HUDEP-2 (cell line): ENCODE data around the gene GRIN2C.
"Not testable (repeated sequence)": the region's sequence is repeated elsewhere in the genome, so short reads cannot be mapped to it uniquely, and the experiment has no call there.

Experiments used
- DNase-seq, 76 experiments: peaks; one replicate each; lab custom pipeline; 2025; ENCODE audit not compliant: unreplicated experiment in 76 of 76; lab: John Stamatoyannopoulos, UW

The GRIN2C gene

GRCh38 chr17:74859459-74860228, at the start of gene GRIN2C:
Gene GRIN2C, minus strand, starts transcription at chr17:74859885. Its CDS starts 4,793 bp downstream, at chr17:74855092.
- DNase-seq: no peak

DNA sequence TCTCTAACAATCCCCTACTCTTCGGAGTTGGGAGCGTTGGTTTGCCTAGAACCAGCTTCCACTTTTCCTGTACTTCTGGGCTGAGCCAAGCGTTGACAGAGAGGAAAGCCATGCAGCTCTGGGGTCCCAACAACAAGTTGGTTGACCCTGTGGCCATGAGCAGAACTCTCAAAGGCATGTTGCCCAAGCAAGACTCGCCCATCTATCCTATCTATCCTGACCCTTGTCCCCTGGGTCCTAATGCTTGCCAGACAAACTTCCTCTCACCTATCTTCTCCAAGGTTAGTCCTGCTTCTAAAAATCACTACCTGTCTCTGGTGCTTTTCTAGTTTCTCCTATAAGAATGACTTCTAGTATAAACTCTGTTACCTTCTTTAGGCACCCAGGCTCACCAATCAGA, 49.4 kb upstream of the GRIN2C start:
- DNase-seq: not testable (repeated sequence)

- DNase-seq: no peak
Observed at GRCh38 chr17:74907012-74907411, 47.3 kb upstream of the GRIN2C start.

- peak in 5 of 76 experiments; percentile 4 to 24 (median 11) for DNase-seq
Observed at GRCh38 chr17:74906214-74906793, 46.6 kb upstream of the GRIN2C start.

- no peak for DNase-seq
Observed at GRCh38 chr17:74904687-74905409, 45.2 kb upstream of the GRIN2C start.

DNA sequence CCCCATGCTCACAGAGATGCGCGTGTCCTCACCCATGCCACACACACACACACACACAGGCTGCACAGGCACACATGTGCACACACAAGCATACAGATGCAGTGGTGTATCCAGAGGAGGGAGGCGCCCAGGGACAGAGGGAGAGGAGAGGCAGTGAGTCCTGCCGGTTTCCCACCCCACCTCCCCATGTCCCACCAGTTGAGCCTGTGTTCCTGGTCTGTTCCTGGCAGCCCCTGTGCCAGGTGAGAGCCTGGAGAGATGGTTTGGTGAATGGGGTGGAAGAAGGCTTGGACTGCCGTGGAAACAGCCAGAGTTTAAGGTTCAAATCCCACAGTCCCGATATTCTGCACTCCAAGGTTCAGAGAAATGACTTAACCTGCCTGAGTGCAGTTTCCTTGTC, 44.0 kb upstream of the GRIN2C start:
- DNase-seq: no peak

- no peak for DNase-seq
Observed at GRCh38 chr17:74903034-74903433, 43.3 kb upstream of the GRIN2C start.

GRCh38 chr17:74901353-74902135, 41.9 kb upstream of the GRIN2C start:
- no peak for DNase-seq

GRCh38 chr17:74900208-74900607, 40.5 kb upstream of the GRIN2C start:
- no peak for DNase-seq

DNA sequence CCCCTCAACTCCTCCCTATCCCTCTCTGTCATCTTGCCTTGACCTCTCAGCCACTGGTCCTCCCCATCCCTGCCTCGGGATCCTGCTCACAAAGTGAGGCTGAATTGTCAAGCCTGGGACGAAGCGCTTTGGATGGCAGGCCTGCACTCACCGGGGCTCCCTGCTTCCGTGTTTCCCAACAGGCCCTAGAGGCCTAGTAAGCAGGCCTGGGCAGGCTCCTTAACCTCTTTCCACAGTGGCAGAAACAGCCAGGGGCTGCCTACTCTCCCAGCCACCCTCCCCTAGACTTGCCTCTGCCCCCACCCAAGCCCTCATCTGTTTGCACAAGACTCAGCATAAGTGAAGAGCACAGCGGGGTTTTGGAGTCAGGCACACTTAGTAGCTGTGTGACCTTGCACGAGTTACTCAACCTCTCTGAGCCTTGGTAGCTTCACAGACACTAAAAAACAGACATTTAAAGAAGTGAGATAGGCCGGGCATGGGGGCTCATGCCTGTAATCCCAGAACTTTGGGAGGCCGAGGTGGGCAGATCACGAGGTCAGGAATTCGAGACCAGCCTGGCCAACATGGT, 38.8 kb upstream of the GRIN2C start:
- no peak for DNase-seq

GRCh38 chr17:74893936-74894671, 34.4 kb upstream of the GRIN2C start:
- DNase-seq: no peak

DNA sequence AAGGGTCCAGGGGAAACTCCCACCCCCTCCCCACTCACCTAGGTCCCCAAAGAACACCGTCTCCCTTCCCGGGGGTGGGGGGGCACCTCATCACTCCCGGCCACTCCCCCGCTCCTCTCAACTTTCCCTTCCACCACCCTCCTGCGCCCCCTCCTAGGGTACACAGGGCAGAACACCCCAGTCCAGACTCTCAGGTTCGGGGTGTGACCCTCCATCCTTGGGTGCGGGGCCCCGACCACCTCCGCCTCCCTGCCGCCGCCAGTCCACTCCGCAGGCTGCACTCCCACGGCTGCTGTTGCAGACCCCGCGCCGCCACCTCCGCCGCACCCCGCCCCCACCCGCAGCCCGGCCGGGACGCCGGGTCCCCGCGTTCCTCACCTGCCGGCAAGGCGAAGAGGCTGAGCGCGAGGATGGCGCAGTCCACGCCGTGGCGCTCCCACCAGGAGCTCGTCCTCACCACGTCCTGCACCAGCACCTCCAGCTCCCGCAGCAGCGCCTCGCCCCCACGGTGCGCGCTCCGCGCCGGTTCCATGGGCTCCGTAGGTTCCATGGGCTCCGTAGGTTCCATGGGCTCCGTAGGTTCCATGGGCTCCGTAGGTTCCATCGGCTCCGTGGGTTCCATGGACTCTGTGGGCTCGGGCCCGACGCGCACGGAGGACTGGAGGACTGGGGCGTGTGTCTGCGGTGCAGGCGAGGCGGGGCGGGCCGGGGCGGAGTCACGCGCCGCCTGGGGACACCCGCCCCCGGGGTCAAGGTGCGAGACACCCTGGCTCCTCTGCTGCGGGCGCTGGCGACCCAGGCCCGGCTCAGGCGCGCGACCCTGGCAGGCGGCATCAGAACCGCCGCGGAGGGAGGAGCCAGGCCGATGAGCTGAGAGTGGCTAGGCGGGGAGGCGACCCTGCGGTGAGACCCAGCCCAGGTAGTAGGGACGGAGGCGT, 33.6 kb upstream of the GRIN2C start, which contains the start of gene FADS6:
Gene FADS6, minus strand, starts transcription at position 660 of the 938 bp plus-strand sequence. Its CDS starts 38 bp downstream, at position 622.
- no peak for DNase-seq

- DNase-seq: no peak
Observed at GRCh38 chr17:74892013-74892841, 32.5 kb upstream of the GRIN2C start.

DNA sequence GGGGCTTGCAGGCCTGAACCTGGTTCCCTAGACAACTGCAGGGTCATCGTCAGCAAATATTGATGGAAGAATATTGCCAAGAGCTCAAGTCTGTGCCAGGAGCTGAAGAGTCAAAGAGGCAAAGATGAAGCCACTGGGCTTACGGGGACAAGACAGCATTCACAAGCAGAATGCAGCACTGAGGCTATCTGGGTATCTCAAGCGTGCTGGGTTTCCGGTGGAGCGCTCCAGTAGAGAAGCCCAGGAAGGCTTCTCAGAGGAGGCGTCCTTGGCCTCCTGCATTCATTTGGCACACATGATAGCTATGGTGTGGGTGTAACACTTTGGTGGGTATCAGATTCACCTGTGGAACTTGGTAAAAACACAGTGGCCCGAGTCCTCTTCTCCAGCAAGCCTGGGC, 30.9 kb upstream of the GRIN2C start:
- no peak for DNase-seq

GRCh38 chr17:74888469-74888868, 28.8 kb upstream of the GRIN2C start:
- no peak for DNase-seq

DNA sequence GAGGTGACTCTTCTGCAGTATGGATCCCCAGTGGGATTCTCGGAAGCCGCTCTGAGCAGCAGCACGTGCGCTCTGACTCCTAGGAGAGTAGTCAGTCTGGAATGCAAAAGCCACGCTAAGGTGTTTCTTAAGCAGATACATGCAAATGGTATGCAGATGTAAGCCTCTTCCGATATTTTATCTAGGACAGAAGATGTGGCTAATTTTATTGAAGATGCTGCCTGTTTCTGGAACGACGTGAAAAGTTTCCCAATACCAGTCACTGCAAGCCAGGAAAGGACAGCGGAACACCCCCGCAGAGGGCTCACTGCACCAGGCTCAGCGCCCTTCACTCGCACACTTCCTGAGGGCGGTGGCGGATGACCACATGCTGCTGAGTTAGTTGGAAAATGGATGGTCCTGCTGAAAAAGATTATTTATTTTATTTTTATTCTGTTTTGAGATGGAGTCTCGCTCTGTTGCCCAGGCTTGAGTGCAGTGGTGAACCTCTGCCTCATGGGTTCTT, 23.6 kb upstream of the GRIN2C start:
- DNase-seq: no peak

- no peak for DNase-seq
Observed at GRCh38 chr17:74882517-74883240, 23.0 kb upstream of the GRIN2C start.
